ENCODE results near the gene FARP2. TPM values are rescaled to one million over a fixed set of nuclear protein-coding genes. Genes with fewer than 3 reads are reported as not detected.

The FARP2 gene
- total RNA-seq, 2 donors from 2014 or later, result 11.1 to 21.5 TPM

DNA sequence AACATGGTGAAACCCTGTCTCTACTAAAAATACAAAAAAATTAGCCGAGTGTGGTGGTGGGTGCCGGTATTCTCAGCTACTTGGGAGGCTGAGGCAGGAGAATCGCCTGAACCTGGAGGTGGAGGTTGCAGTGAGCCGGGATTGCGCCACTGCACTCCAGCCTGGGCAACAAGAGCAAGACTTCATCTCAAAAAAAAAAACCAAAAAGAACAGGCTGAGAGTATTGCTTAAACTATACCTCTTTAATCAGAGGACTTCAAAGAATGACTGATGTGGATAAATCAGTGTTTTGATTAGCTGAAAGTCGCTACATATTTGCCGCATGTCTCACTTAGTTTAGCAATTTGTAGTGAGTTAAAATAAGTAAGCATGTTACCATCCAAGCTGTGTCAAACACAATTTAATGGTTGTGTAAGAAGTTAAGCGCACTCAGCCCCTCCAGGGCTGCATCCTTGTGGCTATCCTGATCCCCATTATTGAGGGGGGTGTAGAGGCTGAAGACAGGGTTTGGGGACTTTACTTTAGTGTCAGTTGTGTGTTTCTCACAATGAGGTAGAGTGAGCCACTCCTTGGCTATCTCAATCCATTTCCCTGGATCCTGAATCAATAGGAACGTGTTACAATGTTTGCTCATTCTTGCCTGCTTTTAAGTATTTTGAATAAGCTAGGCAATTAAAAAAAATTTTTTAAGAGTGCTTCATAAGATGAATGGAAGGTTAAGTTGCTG is 11.0 kb upstream of the FARP2 start:
- Histone ChIP-seq H3K4me3 (no peak overlapping the region), H3K27me3 (no peaks in the 10 kb centered on the region), H3K27ac (no peak overlapping the region), H3K36me3 (peaks cover 83% of the 10 kb centered on the region), H3K9me3 (no peaks in the 10 kb centered on the region), H3K4me1 (peaks cover 0 to 7% of the 10 kb centered on the region in 2 donors)
- DNase-seq (ENCODE audit: low spot score), result no peak
- TF ChIP-seq CTCF (IDR thresholded peaks at IDR 0.05), result no peak

DNA sequence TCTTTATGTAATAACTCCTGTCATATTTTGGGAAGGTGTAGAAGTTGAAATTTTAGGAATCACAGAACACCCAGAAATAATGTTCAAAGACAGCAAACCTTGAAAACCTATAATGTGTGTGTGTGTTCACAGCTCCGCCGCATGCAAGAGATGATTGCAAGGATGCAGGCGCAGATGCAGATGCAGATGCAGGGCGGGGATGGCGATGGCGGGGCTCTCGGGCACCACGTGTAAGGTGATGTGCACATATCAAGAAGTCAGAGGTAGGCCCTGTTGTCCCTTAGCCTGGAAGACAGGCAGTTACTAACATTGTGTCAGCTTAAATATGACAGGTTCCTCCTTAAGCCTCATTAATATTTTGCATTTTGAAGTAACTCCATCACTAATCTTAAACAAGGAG is 6.1 kb upstream of the FARP2 start:
- TF ChIP-seq CTCF (IDR thresholded peaks at IDR 0.05), result no peak
- H3K36me3 ChIP-seq, result peaks cover 84% of the 10 kb centered on the region
- no peak for DNase-seq (ENCODE audit: low spot score)

GRCh38 chr2:241350530-241350877 is 5.6 kb upstream of the FARP2 start:
- H3K27me3 ChIP-seq, result no peaks in the 10 kb centered on the region
- TF ChIP-seq CTCF (IDR thresholded peaks at IDR 0.05), result no peak
- H3K4me1 ChIP-seq, result peaks cover 0 to 6% of the 10 kb centered on the region in 2 donors
- no peak overlapping the region for H3K27ac ChIP-seq
- DNase-seq (ENCODE audit: low spot score), result no peak
- no peaks in the 10 kb centered on the region for H3K9me3 ChIP-seq
- H3K36me3 ChIP-seq, result peaks cover 79% of the 10 kb centered on the region
- H3K4me3 ChIP-seq, result no peak overlapping the region

More for the DNA sequence above, 6.1 kb upstream of the FARP2 start:
- Histone ChIP-seq H3K4me3 (no peak overlapping the region), H3K27ac (no peak overlapping the region), H3K4me1 (peaks cover 0 to 2% of the 10 kb centered on the region in 2 donors), H3K9me3 (no peaks in the 10 kb centered on the region), H3K27me3 (no peaks in the 10 kb centered on the region)

DNA sequence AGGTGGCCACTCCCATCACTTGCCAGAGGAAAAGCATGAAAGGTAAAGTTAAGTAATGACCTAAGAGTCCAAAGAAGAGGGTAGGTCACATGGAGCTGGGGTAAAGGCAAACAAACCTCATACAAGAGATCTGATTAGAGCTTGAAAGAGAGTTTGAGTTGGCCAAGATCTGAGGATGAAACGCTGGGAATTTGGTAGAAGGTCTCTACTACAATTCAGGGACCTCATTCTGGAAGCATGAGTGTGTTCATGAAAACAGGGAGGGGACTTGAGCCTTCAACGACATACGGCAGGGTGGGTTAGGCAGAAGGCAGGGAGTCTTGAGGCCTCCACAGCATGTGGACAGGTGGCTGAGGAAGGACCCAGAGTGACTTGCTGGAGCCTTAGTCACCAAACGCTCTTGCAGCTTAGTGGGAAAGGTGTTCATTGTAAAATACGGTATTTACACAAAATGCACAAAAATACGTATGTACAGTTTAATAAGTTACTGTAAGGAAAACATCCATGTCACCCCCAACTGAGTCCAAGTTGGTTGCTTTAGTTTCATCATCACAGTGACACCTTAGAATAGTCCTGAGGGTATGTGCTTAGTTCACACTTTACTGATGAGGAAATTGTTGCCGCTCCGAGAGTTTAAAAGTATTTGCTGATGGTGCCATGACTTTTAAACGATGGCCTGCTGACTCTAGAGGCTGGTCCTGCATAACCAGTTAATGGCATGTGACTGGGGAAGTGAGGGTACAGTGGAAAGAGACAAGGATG is 5.0 kb upstream of the FARP2 start:
- H3K27ac ChIP-seq, result no peak overlapping the region
- no peaks in the 10 kb centered on the region for H3K9me3 ChIP-seq
- H3K36me3 ChIP-seq, result peaks cover 73% of the 10 kb centered on the region

GRCh38 chr2:241351640-241352031 is 4.4 kb upstream of the FARP2 start:
- H3K27me3 ChIP-seq, result no peaks in the 10 kb centered on the region
- peaks cover 67% of the 10 kb centered on the region for H3K36me3 ChIP-seq
- H3K9me3 ChIP-seq, result no peaks in the 10 kb centered on the region
- DNase-seq (ENCODE audit: low spot score), result no peak
- no peak overlapping the region for H3K27ac ChIP-seq
- TF ChIP-seq CTCF (IDR thresholded peaks at IDR 0.05), result no peak
- H3K4me1 ChIP-seq, result peaks cover 0 to 7% of the 10 kb centered on the region in 2 donors
- H3K4me3 ChIP-seq, result no peak overlapping the region

More for the DNA sequence above, 5.0 kb upstream of the FARP2 start:
- TF ChIP-seq CTCF (IDR thresholded peaks at IDR 0.05), result no peak
- no peak for DNase-seq (ENCODE audit: low spot score)
- peaks cover 0 to 6% of the 10 kb centered on the region in 2 donors for H3K4me1 ChIP-seq
- H3K4me3 ChIP-seq, result no peak overlapping the region
- no peaks in the 10 kb centered on the region for H3K27me3 ChIP-seq
